Neural cell (in vitro differentiated cells): ENCODE measurements around the gene PDHA1.

Source experiments
- EP300 ChIP-seq: fragments of 450-650 bp; conservative IDR thresholded peaks from 2 replicates; pipeline ENCODE4 v1.6.1; 2014; ENCODE audit warnings: antibody characterized with exemption, mild to moderate bottlenecking, moderate library complexity; ENCODE audit not compliant: poor library complexity, severe bottlenecking
- EZH2 ChIP-seq: fragments of 200-600, 300-800 bp; shearing (Covaris generic), sonication (generic); IDR thresholded peaks from 2 replicates; pipeline ENCODE4 v1.6.1; 2014; ENCODE audit warnings: antibody characterized with exemption, low read length, borderline replicate concordance, mild to moderate bottlenecking; ENCODE audit not compliant: insufficient read depth, poor library complexity, severe bottlenecking
- POLR2AphosphoS5 ChIP-seq: IDR thresholded peaks from 2 replicates; pipeline ENCODE4 v1.6.1; 2012
- RAD21 ChIP-seq: fragments of 450-650 bp; conservative IDR thresholded peaks from 2 replicates; pipeline ENCODE4 v1.6.1; 2014; ENCODE audit warnings: antibody characterized with exemption, mild to moderate bottlenecking, moderate library complexity
- REST ChIP-seq: IDR thresholded peaks from 2 replicates; pipeline ENCODE4 v1.6.1; 2012; ENCODE audit warnings: borderline replicate concordance
- SMC3 ChIP-seq: fragments of 450-650 bp; conservative IDR thresholded peaks from 2 replicates; pipeline ENCODE4 v1.6.1; 2014; ENCODE audit warnings: antibody characterized with exemption, mild to moderate bottlenecking, moderate library complexity; ENCODE audit not compliant: poor library complexity
- TF ChIP-seq, protein P1 (sequence below): fragments of 450-650 bp; IDR thresholded peaks from 2 replicates; pipeline ENCODE4 v1.5.1; 2014; ENCODE audit warnings: antibody characterized with exemption, mild to moderate bottlenecking, moderate library complexity; ENCODE audit not compliant: poor library complexity, severe bottlenecking

- TF ChIP-seq, protein P1, sequence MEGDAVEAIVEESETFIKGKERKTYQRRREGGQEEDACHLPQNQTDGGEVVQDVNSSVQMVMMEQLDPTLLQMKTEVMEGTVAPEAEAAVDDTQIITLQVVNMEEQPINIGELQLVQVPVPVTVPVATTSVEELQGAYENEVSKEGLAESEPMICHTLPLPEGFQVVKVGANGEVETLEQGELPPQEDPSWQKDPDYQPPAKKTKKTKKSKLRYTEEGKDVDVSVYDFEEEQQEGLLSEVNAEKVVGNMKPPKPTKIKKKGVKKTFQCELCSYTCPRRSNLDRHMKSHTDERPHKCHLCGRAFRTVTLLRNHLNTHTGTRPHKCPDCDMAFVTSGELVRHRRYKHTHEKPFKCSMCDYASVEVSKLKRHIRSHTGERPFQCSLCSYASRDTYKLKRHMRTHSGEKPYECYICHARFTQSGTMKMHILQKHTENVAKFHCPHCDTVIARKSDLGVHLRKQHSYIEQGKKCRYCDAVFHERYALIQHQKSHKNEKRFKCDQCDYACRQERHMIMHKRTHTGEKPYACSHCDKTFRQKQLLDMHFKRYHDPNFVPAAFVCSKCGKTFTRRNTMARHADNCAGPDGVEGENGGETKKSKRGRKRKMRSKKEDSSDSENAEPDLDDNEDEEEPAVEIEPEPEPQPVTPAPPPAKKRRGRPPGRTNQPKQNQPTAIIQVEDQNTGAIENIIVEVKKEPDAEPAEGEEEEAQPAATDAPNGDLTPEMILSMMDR, result no peak
- peak; percentile 74 for TF ChIP-seq POLR2AphosphoS5
- TF ChIP-seq EZH2, result no peak
- TF ChIP-seq RAD21, result no peak
- peak; percentile 20 for TF ChIP-seq EP300
- TF ChIP-seq REST, result no peak
- TF ChIP-seq SMC3, result no peak
Observed at GRCh38 chrX:19343535-19344408, at the start of gene PDHA1.
